Measurements from ENCODE around the gene POTEH.
"Not testable (repeated sequence)": the region's sequence is repeated elsewhere in the genome, so short reads cannot be mapped to it uniquely, and the experiment has no call there.

- not testable (repeated sequence) for TF ChIP-seq CTCF, POLR2A (IDR thresholded peaks at IDR 0.05)
Observed at GRCh38 chr22:15721884-15722283, 32.1 kb downstream of the POTEH start.
